HCT116 (cell line): ENCODE measurements around the gene BSN.

Source experiments
- CTCF ChIP-seq, 3 experiments: fragments of 200-600 bp in 1 of 3; sonication (generic) in 1 of 3; IDR thresholded peaks in 2 of 3; conservative IDR thresholded peaks in 1 of 3; 2 replicates each; pipeline ENCODE4 v1.5.1; 2012 to 2017; ENCODE audit warnings: low read depth in 2 of 3, low read length in 2 of 3, antibody characterized with exemption in 1 of 3, borderline replicate concordance in 1 of 3, control low read depth in 1 of 3, mild to moderate bottlenecking in 1 of 3, mixed read lengths in 1 of 3, mixed run types in 1 of 3, moderate library complexity in 1 of 3; ENCODE audit not compliant: insufficient read depth in 1 of 3
- EZH2 ChIP-seq: fragments of 200-600 bp; sonication (generic); IDR thresholded peaks from 2 replicates; pipeline ENCODE4 v1.6.1; 2017; ENCODE audit warnings: antibody characterized with exemption, mixed run types
- JUND ChIP-seq: IDR thresholded peaks from 2 replicates; pipeline ENCODE4 v1.6.1; 2012
- POLR2A ChIP-seq: IDR thresholded peaks from 2 replicates; pipeline ENCODE4 v1.7.0; 2011; ENCODE audit warnings: borderline replicate concordance; ENCODE audit not compliant: insufficient read depth, insufficient read length; ENCODE audit errors: extremely low read depth
- POLR2AphosphoS5 ChIP-seq: IDR thresholded peaks from 2 replicates; pipeline ENCODE4 v1.6.1; 2011; ENCODE audit warnings: mild to moderate bottlenecking, low read depth, low read length, moderate library complexity
- RAD21 ChIP-seq: IDR thresholded peaks from 2 replicates; pipeline ENCODE4 v1.6.1; 2012; ENCODE audit warnings: low read depth, mild to moderate bottlenecking
- REST ChIP-seq: IDR thresholded peaks from 2 replicates; pipeline ENCODE4 v1.6.1; 2012; ENCODE audit warnings: low read depth
- SRF ChIP-seq: IDR thresholded peaks from 2 replicates; pipeline ENCODE4 v1.6.1; 2012; ENCODE audit warnings: low read depth

GRCh38 chr3:49659756-49660155 is 105.5 kb downstream of the BSN start:
- TF ChIP-seq POLR2AphosphoS5 = no peak
- no peak for TF ChIP-seq EZH2
- TF ChIP-seq RAD21 = no peak
- no peak for TF ChIP-seq JUND
- TF ChIP-seq CTCF (IDR thresholded peaks at IDR 0.05 in 2 of 3, conservative IDR thresholded peaks at IDR 0.05 in 1 of 3; ENCODE audit: borderline replicate concordance in 1 of 3, insufficient read depth in 1 of 3, low read depth in 2 of 3, low read length in 2 of 3) = no peak
- no peak for TF ChIP-seq POLR2A
- TF ChIP-seq REST = no peak
- TF ChIP-seq SRF = no peak
